Cardiac fibroblast (primary cell): ENCODE data around the gene EIPR1.

Source experiments
- DNase-seq, 2 donors: peaks; one replicate each; pipeline versions ENCODE4 v3.0.0 to v3.0.0-alpha.2; 2010; ENCODE audit warnings: low read depth in 2 of 2
- H3K4me3 ChIP-seq, 2 donors: replicated peaks in 1 of 2; 1 replicate in 1 of 2; 2 replicates in 1 of 2; pipeline ENCODE4 v1.5.1; 2011; ENCODE audit warnings: low read depth in 2 of 2, low read length in 2 of 2, mild to moderate bottlenecking in 2 of 2, moderate library complexity in 1 of 2
- TF ChIP-seq, protein P1 (sequence below): IDR thresholded peaks from one replicate; pipeline ENCODE4 v1.5.1; 2011; ENCODE audit warnings: low read depth, mild to moderate bottlenecking, low read length, inconsistent platforms

Gene EIPR1

DNA sequence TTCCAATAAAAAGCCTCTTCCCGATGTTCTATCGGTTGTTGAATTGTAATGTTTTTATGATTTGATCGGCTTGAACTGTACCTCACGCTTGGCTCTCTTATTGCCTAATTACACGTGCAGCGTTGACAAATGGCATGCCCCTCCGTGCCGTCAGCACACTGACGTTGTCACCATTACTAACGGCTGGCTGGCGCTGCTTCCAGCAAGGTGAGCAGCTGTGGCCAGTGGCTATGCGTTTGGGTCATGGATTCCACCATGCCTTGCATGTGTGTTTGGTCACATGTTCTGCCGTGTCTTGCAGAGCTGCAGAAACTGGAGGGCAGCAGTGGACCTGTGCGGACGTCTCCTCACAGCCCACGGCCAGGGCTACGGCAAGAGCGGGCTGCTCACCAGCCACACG lies 44.0 kb upstream of the EIPR1 start:
- no peak overlapping the region for H3K4me3 ChIP-seq
- TF ChIP-seq, protein P1, sequence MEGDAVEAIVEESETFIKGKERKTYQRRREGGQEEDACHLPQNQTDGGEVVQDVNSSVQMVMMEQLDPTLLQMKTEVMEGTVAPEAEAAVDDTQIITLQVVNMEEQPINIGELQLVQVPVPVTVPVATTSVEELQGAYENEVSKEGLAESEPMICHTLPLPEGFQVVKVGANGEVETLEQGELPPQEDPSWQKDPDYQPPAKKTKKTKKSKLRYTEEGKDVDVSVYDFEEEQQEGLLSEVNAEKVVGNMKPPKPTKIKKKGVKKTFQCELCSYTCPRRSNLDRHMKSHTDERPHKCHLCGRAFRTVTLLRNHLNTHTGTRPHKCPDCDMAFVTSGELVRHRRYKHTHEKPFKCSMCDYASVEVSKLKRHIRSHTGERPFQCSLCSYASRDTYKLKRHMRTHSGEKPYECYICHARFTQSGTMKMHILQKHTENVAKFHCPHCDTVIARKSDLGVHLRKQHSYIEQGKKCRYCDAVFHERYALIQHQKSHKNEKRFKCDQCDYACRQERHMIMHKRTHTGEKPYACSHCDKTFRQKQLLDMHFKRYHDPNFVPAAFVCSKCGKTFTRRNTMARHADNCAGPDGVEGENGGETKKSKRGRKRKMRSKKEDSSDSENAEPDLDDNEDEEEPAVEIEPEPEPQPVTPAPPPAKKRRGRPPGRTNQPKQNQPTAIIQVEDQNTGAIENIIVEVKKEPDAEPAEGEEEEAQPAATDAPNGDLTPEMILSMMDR = no peak
- no peak for DNase-seq

DNA sequence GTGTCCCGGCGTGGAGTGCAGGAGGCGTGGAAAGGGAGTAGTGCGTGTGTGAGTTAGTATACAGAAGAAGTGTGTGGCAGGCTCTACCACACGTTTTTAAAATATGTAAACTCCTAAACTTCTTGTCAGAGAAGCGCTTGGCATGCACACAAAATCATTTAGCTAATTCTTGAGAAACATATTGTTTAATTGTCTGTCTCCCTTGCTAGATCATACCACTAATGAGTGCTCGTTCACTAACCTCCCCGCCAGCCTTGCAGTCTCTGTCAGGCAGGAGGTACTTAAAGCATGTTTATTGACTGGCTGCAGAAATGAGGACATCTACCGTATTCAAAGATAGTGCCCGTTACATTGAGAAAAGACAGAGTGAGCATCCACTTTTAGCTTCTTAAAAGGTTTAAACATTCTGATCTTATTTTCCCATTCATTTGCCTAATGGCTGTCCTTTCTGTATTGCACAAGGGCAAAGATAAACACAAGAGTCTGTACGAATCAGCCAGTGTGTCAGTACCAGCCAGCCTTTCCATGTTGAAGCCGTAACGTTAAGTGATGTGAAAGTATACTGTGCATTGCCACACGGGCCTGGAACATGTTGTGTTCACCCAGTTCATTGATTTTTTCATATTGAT lies 43.3 kb upstream of the EIPR1 start:
- no peak overlapping the region for H3K4me3 ChIP-seq
- TF ChIP-seq, protein P1 = no peak
- no peak for DNase-seq

DNA sequence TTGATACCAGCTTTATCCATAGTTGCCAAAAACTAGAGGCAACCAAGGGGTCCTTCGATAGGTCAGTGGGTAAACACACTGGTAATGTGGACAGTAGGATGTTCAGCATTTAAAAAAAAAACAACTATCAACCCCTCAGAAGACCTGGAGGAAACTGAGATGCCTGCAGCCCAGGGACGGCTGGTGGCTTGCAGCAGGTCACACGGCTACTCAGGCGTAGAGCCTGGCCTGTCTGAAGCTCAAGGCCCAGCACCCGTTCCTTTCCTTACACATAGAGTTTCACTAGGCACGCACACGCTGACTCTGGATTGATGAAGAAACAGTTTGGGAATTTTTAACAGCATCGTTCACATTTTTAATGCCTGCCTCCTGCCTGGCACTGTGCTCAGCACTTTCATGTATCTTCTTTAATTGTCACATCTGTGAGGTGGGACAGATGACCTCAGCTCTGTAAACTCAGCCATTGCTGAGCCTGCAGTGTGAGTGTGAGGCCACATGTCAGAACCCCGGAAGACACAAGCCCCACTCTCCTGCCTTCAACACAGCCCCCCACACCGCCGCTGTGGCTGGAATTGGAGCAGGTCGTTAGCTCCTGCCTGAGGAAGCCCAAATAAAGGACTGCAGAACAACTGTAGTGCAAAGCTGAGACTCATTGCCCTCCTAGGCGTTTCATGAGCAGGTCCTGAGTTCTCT lies 42.6 kb upstream of the EIPR1 start:
- TF ChIP-seq, protein P1 = no peak
- DNase-seq = no peak
- no peak overlapping the region for H3K4me3 ChIP-seq

DNA sequence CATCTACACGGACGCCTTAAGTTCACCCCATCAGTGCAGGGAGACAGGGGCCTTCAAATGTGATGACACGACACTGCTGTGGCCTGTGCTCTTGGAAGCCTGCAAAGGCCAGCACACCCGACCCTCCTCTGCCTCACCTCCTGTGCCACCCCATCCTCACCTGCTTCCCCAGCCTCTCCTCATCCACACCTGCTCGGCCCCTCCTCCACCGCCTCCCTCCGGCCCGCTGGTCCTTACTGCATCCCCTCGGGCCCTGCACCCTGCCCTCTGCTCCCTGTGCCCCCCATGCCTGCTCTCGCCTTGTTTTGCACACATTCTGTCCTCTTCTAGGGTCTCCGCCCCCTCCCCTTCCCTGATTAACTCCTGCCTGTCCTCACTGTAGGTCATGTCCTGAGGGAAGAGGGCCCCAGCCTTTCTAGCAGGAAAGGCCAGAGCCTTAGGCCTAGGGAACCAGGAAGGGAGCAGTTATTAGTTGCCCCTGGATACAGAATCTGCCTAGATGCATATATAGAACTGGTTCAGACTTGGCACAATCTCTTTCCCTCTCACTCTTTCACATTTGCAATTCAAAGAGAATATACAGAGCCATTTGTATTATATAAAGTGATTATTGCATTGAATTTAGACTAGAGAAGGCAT lies 41.3 kb upstream of the EIPR1 start:
- TF ChIP-seq, protein P1 = no peak
- no peak overlapping the region for H3K4me3 ChIP-seq

DNA sequence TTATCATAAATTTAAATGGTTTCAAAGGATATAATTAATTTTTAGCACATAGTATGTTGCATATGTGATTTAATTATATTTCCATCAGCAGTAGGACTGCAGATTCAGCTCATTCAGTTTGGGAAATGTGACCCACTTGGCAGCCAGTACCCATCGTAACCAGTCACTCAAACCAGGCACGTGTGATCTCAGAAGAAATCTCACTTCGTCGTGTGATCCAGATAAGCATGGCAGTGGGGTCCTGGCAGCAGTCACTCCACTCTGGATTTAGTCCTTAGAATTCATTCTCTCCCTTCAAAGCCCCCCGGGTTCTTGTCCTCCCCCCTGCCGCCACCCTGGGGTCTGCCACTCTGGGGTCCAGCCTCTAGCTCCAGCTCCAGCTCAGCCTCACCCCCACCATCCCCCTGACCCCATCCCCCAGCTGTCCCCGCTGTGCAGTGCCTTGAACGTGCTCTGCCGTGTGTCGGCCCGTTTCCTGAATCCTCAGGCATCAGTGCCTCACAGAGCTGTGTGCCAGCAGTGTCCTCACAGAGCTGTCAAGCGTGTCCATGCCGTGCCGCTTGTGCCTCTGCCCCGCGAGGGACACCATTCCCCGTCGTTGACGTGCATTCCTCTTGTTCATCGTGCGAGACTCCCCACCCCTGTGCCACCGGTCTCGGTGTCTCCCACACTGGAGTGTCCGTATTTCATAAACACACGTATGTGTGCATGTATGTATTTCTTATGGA lies 36.7 kb upstream of the EIPR1 start:
- DNase-seq = no peak
- no peak overlapping the region for H3K4me3 ChIP-seq
- TF ChIP-seq, protein P1 = no peak

More for the DNA sequence above, 41.3 kb upstream of the EIPR1 start:
- DNase-seq = no peak

DNA sequence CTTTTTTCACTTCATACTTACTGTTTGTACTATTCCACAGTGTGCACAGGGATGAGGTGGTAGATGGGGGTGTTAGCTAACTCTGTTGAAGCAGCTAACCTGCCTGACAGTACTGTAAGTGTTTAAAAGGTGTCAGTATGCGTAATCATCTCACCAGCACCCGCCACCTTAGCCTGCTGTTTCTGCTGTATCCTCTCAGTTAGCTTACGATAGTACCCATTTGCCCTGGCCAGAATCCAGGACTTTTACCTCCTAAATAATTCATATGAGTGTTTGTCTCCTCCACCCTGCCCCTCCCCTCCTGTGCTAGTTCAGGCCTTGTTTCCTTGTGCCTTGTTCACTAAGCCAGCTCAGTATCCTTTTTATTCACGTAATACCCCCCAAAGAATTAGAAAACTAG lies 36.1 kb upstream of the EIPR1 start:
- H3K4me3 ChIP-seq = no peak overlapping the region
- TF ChIP-seq, protein P1 = no peak
- no peak for DNase-seq
